Testis (tissue), 2 donors: ENCODE results near the gene TPM4.

Experiments used
- CTCF ChIP-seq, 3 experiments: fragments of 450-650 bp in 2 of 3; fragments of 200-600 bp in 1 of 3; sonication (generic) in 1 of 3; IDR thresholded peaks; one replicate each; pipeline ENCODE4 v1.5.1; 2016 to 2019; ENCODE audit warnings: antibody characterized with exemption in 3 of 3, mild to moderate bottlenecking in 2 of 3, moderate library complexity in 1 of 3
- POLR2A ChIP-seq: fragments of 450-650 bp; IDR thresholded peaks from one replicate; pipeline ENCODE4 v1.6.1; 2017; ENCODE audit warnings: antibody characterized with exemption, mild to moderate bottlenecking, moderate library complexity

DNA sequence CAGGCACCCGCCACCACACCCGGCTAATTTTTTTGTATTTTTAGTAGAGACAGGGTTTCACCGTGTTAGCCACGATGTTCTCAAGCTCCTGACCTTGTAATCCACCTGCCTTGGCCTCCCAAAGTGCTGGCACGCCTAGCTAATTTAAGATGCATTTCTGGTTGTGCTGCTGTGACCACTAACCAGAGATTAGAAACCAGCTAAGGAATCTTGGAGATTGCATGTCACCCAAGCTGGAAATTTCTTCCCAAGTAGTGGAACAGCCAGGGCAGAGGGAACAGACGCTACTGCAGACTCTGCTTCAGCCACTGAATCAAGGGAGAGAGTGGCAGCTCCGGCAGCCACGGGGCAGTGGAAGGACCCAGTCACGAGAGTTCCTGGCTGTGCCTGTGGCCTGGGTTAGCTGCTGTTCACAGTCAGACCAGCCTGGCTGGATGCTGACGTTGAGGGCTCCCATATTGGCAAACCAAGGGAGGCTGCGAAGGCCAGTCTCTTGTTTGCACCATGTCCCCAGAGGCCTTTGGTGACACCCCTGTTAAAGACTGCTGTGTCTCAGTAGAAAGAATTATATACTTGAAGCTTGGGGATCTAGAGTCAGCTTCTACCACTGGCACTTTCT is 7.9 kb downstream of the TPM4 start:
- TF ChIP-seq CTCF (IDR thresholded peaks at IDR 0.05): no peak
- TF ChIP-seq POLR2A: no peak
